GM12865 (cell line): ENCODE data around the gene DBT.
"Not testable (repeated sequence)": the region's sequence is repeated elsewhere in the genome, so short reads cannot be mapped to it uniquely, and the experiment has no call there.

Experiments used
- DNase-seq: peaks from one replicate; pipeline ENCODE4 v3.0.0; 2010; ENCODE audit warnings: low read depth
- H3K4me3 ChIP-seq: 2 replicates; pipeline ENCODE4 v1.5.1; 2011; ENCODE audit warnings: mild to moderate bottlenecking, low read depth, low read length, control low read depth
- TF ChIP-seq, protein P1 (sequence below): IDR thresholded peaks from 2 replicates; pipeline ENCODE4 v1.5.1; 2011; ENCODE audit warnings: low read length, control low read depth, low read depth, inconsistent platforms; ENCODE audit not compliant: insufficient read depth; ENCODE audit errors: missing control alignments

The DBT gene

GRCh38 chr1:100266741-100267140 is 17.1 kb upstream of the DBT start:
- peak overlapping the region; percentile 97 for H3K4me3 ChIP-seq
- DNase-seq = peak; percentile 28
- TF ChIP-seq, protein P1, sequence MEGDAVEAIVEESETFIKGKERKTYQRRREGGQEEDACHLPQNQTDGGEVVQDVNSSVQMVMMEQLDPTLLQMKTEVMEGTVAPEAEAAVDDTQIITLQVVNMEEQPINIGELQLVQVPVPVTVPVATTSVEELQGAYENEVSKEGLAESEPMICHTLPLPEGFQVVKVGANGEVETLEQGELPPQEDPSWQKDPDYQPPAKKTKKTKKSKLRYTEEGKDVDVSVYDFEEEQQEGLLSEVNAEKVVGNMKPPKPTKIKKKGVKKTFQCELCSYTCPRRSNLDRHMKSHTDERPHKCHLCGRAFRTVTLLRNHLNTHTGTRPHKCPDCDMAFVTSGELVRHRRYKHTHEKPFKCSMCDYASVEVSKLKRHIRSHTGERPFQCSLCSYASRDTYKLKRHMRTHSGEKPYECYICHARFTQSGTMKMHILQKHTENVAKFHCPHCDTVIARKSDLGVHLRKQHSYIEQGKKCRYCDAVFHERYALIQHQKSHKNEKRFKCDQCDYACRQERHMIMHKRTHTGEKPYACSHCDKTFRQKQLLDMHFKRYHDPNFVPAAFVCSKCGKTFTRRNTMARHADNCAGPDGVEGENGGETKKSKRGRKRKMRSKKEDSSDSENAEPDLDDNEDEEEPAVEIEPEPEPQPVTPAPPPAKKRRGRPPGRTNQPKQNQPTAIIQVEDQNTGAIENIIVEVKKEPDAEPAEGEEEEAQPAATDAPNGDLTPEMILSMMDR = no peak

- peak within 1 kb of the TSS; percentile 97 for H3K4me3 ChIP-seq
- DNase-seq = peak; percentile 98
- TF ChIP-seq, protein P1 = no peak
These were observed 16.5 kb upstream of the DBT start, which contains the start of gene RTCA for GRCh38 chr1:100265931-100266740. Gene RTCA, plus strand, starts transcription at chr1:100266216. Its CDS starts 160 bp downstream, at chr1:100266376.

DNA sequence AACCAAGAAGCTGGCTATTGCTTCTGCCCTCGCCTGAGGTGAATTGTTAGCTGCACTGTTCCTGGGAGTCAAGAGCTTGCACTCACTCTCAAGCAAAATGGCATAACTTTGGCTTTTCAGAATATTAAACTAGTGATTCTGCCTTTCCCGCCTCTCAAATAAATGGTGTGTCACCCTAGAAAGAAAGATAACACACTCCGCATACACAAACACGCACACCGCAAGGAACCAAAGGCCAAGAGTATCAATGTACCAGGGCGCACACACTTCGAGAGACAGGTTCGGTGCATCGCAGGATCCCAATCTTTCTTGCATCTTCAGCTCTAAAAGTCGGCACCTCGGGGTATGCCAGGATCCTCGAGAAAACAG is 15.9 kb upstream of the DBT start:
- TF ChIP-seq, protein P1 = no peak
- DNase-seq = no peak
- H3K4me3 ChIP-seq = peak overlapping the region; percentile 97

DNA sequence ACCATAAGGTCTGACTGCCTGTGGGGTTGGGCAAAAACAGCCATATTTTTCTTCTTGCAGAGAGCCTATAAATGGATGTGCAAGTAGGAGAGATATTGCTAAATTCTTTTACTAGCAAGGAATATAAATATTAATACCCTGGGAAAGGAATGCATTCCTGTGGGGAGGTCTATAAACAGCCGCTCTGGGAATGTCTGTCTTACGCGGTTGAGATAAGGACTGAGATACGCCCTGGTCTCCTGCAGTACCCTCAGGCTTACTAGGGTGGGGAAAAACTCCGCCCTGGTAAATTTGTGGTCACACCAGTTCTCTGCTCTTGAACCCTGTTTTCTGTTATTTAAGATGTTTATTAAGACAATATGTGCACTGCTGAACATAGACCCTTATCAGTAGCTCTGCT is 14.4 kb upstream of the DBT start:
- H3K4me3 ChIP-seq, DNase-seq: not testable (repeated sequence)

DNA sequence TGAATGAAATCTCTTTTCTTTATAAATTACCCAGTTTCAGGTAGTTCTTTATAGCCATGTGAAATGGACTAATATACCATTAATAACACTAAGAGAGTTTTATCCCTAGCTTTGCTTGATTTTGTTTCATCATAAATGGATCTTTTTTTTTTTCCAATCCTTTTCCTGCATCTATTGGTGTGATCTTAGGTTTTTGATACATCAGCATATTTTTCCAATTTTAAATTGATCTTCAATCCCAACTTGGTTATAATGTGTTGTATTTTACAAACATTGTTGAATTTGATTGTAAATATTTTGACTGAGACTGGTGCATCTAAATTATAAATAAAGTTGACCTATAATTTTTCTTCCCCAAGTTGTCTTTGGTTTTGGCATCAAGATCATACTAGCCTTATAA is 12.1 kb upstream of the DBT start:
- DNase-seq = no peak
- no peak overlapping the region for H3K4me3 ChIP-seq
- TF ChIP-seq, protein P1 = no peak

GRCh38 chr1:100258427-100258826 is 8.8 kb upstream of the DBT start:
- not testable (repeated sequence) for DNase-seq, H3K4me3 ChIP-seq

- not testable (repeated sequence) for H3K4me3 ChIP-seq, DNase-seq
These were observed 6.6 kb upstream of the DBT start for GRCh38 chr1:100256273-100256672.

GRCh38 chr1:100253552-100253951 is 3.9 kb upstream of the DBT start:
- DNase-seq = no peak
- TF ChIP-seq, protein P1 = no peak
- H3K4me3 ChIP-seq = no peak overlapping the region
